GM21526 (cell line): ENCODE data around the gene SYTL2.
"Not testable (repeated sequence)": the region's sequence is repeated elsewhere in the genome, so short reads cannot be mapped to it uniquely, and the experiment has no call there.

ENCODE experiments used
- ATAC-seq: cut with Tn5 transposase; IDR thresholded peaks from one replicate; pipeline ENCODE4 v1.9.1; 2021; ENCODE audit warnings: moderate library complexity; ENCODE audit not compliant: unreplicated experiment, low FRiP score

The SYTL2 gene

DNA sequence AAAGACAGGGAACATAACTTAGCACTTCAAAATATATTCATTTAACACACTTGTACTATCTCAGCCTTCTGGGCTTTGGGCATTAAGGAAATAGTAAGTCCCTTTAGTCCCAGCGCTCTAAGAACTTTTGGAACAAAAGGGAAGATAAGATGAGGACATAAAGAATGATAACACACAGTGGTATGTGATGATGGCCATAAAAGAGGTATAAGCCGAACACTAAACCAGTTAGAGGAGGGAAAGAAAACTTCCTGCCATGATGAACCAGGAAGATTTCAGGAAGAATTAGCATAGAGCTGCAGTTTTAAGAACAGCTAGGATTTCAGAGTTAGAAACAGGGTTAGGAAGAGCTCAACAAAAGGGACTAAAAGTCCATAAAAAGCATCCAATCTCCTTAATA, 11.8 kb downstream of the SYTL2 start:
- ATAC-seq, result no peak

DNA sequence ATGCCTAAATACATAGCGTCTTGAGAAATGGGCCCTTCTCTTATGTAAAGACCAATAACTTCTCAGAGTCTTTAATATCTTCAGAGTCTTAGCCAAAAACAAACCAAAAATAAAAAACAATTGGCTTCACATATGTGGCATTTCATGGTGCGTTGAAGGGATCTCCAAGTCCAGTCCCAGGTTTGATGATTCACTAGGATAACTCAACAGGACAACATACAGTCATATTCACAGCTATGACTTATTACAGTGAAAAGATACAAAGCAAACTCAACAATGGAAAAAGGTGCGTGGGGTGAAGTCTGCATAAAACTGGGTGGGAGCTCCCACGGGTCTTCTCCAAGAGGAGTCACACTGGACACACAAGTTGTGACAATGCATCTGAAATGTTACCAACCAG, 12.6 kb downstream of the SYTL2 start:
- no peak for ATAC-seq

DNA sequence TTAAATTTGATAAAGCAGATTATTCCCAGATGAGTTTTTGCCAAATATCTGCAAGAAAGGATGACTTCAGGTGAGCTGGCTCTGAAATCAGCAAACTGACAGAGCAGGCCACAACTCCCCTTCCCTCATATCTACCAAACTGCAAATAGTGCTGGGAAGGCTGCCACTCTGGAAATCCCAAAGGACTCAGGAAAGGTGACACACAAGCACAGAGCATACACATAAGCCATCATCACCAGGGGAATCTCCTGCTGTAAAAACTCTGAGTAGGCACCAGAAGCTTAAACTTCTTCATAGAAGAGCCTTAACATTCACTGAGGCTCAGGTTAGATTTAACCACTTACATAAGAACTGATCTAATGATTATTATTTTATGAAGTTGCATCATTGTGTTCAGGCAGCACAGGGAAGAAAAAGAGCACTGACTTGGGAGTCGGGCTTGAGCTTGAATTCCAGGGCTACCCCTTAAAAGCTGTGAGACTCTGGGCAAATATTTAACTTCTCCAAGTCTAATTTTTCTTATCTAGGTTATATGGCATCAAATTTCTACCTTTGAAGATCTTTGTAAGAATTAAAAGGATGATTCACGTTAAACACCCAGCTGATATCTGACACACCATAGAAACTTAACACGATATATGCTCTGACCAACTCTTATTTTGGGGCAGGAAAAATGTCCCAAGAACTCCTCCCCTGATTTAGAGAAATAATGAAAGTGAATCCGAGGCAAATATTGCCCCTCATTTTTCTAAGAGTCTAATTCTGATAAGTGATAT, 15.0 kb downstream of the SYTL2 start:
- ATAC-seq, result no peak

DNA sequence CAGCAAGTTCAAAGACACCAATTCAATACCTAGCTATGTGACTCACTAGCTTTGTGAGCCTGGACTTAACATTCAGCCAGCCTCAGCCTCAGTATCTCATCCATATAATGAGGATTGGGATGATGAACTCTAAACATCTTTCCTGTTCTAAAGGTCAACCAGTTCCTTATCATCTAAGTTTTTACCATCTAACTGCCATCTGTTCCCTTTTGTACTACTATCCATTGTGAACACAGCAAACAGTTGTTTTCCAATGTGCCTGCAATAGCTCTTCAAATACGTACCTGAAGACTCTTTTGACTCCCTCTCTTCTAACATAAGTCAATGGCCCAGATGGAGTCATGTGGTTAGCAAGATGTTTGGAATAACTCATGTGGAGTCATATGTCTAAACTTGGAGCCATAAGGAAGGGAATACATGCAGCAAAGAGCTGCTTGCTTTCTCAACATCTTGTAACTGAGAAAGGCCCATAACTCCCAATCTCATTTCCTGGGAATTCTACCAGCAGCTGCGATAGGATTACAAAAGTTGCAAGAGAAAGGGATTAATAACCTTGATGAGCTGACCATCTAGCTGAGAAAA, 19.4 kb downstream of the SYTL2 start:
- ATAC-seq, result no peak

DNA sequence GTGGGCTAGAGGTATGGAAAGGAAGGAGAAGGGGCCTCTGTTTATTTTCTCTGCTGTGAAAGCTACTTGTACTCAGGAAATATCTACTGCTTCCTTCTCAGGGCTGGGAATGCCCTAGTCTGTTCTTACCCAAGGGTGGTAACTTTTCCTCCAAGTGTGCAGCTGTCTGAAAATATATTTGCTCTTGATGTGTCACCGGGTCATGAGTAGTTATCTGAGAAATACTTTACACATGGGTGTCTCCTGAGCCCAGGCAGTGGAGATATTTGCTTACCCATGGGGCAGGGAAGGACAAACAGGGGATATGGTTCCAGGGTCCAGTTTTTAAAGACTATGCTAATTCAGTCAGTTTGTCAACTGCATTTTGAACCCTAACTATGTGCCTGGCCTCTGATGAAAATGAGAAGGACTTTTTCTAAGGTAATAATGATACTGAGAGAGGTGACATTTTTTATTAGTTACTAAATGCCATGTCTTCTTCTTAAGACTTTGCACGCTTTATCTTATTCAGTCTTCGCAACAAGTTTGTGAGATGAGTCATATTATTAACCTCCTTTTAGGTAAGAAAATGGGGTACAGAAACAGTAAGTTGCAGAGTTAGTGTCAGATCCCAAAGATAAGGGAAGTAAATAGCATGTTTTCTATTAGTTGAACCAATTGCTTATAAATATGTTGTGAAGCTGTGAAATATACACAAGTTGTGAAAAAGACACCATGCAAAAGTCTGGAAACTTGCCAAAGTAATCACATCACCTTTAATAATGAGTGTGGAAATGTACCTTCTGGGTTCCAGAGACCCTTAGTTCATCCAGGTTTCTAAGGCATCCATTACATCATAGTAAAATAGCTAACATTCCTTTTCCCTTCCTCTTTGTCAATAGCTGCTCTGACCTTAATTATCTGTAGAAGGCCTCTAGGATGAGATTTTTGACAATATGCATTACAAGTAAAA, 22.9 kb downstream of the SYTL2 start:
- no peak for ATAC-seq

DNA sequence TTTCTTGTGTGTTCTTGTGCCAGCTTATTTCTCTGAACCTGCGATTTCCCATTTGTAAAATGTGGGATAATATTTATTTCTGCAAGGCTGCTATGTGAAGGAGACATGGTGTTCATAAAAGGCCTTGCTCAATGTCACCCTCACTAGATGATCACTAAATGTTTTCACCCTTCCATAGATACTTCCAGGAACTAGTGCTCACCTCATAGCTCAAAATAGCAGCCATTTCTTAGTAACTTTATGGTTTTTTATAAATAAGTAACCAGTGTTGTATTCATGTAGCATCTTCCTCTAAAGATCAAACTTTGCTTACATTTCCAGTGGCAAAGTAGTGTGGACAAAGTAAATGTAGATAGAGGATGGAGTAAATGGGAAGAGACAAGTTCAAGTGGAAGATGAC, 23.8 kb downstream of the SYTL2 start:
- no peak for ATAC-seq

DNA sequence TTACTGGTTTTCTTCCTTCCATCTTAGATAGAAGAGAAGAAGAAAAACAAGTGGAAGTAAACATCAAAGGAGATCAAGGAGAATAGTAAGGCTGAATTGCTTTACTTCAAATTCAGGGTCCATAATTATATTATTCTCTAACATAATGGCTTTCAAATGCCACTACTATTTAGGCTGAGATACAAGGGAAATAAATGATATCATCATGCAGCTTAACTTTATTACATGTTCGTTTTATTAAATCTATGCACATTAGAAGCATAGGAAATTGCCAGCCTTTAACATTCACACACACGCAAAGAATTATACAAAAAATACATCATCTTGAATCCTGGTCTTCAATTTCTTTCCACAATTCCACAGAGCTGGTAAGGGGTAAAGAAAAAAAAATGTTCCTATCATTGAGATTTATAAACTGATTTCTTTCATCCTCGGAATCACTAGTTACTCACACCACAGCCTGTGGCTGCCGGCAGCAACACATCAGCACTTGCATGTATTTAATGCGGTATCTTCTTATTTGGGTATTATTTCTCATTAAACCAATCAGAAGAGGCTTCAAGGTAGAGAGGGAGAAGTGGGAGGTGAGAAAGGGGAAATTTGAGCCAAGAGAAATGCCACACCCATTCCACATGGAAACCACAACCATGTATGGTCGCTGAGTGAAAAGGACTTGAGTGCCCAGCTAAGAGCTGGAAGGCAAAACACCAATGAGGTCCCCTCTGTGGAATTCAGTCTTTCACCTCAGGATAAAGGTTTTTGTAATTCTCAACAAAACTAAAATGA, 26.3 kb downstream of the SYTL2 start:
- ATAC-seq, result no peak

DNA sequence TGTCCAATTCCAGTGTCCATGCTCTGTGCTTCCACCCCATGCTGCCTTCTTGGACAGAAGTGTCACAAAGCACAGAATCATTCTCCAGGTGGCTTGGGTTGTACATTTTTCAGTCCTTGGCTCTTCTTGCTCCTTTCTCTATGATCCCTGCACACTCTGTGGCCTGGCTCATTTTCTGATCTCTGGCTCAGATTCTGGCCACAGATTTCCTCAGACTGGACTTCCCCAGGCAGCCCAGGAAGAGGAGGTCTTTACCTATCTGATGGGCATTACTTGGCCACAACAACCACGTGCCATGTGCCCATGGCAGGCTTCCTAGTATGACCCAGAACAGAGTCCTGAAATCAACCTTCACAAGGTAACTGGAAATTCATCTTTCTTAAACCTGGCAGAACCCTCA, 27.2 kb downstream of the SYTL2 start:
- no peak for ATAC-seq

DNA sequence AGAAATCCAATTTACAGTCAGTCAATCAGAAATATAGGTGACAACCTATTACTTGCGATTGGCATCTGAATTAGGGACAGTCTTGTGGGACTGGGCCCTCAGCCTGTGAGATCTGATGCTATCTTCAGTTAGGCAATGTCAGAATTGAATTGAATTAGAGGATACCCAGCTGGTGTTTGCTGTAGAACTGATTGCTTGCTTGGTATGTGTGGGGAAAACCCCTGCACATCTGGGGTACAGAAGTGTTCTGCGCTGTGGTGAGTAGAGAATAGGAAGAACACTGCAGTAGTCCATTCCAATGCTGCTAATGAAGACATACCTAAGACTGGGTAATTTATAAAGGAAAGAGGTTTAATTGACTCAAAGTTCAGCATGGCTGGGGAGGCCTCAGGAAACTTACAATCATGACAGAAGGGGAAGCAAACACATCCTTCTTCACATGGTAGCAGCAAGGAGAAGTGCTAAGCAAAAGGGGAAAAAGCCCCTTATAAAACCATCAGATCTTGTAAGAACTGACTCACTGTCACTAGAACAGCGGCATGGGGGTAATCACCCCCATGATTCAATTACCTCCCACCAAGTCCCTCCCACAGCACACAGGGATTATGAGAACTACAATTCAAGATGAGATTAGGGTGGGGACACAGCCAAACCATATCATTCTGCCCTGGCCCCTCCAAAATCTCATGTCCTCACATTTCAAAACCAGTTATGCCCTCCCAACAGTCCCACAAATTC, 30.0 kb downstream of the SYTL2 start:
- not testable (repeated sequence) for ATAC-seq

DNA sequence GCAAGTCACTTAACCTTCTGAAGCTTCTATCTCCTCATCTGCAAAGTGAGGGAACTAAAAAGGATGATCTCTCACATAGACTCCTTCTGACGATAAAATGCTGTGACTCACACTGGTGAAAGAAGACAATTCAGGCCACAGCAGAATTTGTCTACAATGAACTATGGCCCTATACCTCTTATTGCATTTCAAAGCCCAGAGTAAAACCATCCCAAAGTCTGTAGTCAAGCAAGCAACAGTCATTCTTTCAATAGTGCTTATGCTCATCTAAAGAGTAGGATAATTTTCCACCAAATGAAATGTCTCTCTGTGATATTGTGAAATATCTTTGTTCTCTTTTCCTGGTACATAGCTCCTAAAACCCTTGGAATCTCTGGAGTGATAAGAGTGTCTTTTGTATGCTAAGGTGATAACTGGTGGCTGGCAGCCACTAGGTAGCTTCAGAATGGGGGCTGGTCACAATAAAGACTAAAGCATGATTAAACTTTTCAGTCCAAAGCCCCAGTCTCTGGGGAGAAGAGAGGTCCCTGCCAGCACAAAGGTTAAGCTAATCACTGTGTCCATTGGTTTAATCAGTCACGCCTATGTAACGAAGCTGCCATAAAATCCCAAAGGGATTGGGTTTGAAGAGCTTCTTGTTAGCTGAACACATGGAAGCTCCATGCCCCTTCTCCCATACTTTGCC, 30.8 kb downstream of the SYTL2 start:
- ATAC-seq, result no peak

DNA sequence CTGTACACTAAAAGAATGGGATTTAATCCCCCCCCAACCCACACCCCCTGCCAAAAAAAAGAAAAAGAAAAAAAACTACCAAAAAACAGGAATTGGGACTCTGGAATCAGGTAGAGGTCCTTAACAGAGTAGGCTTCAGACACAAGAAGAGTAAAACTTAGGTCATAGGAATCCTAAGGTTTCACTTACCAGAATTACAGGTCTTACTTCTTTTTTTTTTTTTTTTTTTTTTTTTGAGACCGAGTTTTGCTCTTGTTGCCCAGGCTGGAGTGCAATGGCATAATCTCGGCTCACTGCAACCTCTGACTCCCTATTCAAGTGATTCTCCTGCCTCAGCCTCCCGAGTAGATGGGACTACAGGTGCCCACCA, 33.4 kb downstream of the SYTL2 start:
- ATAC-seq, result not testable (repeated sequence)

DNA sequence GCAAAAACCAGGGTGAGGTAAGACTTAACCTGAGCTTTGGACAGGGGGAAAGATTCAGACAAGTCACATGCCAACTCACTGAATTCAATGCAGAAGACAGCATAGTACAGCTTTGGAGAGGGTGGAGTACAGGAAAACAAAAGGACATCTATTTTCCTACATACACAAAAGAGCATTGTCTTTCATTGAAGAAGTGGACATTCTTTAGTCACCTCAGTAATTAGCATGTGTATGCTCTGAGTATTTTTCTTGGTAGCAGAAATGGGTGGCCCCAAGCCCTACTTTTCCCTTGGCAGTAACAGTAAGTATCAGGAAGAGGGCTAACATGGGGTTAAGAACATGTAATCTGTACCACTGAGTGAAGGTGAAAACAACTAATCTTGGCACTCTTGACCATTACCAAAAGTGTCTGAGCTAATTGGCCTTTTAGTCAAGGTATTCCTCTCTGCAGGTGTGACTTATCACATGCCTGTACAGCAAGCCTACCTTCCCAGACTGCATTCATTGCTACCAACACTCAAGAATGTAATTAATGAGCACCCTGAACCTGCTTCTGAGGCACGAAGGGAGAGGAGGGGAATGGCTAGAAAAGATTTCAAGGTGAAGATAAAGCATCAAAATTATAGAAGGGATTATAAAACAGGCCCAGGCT, 33.9 kb downstream of the SYTL2 start:
- ATAC-seq, result no peak

DNA sequence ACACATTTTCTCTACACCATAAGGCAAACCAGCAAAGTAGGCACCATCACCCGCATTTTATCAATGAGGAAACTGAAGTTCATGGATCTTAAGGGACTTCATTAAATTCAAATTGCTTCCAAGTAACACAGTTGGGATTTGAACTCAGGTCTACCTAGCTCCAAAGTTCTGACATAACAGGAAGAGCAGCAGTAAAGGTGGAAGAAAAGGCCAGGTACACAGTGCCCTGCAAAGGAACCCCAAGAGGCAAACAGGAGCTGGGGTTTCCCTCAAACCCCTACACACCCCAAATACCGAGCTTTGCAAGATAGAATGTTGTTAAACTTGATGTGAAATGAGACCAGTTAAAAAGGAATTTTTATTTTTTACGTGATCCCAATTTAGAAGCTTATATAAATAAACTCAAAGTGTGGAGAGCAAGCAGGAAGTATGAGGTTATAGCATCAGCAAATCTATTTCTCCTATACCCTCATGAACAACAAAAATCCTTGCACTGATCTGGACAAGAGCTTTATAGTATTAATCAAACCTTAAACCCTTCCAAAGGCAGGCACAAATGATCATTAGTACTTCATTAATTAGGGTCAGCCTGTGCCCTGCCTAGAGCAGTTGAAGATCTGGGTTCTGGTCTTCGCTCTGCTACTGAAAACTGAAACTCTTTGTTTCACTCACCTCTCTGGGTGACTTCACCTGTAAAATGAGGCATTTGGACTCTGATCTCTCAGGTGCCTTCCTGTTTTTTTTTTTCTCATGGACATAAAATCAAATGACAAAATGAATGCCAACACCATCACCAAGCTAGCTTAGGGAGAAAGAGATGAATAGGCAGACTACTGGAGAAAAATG, 36.5 kb downstream of the SYTL2 start:
- no peak for ATAC-seq

DNA sequence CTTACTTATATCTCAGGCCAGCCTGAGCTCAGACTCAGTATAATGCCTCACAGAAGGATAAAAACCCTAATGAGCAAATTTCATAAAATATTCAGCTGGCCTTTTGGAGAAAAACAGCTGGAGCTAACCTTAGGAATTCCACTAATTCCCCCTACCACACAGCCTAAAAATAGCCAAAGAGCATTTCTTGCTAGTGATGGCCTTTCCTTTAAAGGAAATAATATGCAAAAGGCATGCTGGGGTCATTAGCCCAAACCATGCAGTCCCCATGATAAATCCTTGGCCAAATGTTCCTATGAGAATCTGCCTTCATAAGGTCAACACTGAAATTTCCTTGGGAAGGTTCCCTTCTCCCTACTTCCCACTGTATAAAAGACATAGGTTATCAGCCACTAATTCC, 38.2 kb downstream of the SYTL2 start:
- ATAC-seq, result no peak

DNA sequence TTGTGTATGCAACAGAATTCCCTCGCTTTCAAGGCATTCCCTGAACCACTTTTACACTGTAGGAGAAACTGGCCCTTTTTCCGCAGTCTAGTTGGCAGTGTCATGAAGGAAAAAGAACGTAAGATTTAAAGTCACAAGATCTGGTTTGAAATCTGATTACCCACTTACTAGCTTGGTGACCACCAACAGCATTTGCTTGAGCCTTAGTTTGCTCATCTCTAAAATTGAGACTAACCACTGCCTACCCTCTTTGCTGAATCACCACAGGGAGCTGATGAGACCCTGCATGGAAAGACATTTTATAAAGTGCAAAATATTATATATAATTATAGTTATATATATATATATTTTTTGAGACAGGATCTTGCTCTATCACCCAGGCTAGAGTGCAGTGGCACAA, 39.4 kb downstream of the SYTL2 start:
- ATAC-seq, result no peak

DNA sequence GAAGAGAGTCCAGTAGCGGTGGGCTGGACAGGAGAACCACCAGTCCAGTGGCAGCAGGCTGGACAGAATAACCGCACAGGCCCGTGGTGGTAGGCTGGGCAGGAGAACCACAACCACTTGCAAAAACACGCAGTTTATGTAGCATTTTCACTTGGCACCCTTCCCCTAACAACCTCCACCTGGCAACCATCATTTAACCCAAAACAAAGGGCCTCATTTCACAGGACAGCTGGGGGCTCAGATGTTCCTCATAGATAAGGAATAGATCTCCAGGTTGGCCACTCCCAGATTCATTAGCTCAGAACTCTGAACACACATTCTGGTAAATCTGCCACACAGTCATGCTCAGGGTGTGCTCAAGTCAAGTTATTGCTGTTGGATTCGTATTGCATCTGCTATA, 41.2 kb downstream of the SYTL2 start:
- no peak for ATAC-seq

DNA sequence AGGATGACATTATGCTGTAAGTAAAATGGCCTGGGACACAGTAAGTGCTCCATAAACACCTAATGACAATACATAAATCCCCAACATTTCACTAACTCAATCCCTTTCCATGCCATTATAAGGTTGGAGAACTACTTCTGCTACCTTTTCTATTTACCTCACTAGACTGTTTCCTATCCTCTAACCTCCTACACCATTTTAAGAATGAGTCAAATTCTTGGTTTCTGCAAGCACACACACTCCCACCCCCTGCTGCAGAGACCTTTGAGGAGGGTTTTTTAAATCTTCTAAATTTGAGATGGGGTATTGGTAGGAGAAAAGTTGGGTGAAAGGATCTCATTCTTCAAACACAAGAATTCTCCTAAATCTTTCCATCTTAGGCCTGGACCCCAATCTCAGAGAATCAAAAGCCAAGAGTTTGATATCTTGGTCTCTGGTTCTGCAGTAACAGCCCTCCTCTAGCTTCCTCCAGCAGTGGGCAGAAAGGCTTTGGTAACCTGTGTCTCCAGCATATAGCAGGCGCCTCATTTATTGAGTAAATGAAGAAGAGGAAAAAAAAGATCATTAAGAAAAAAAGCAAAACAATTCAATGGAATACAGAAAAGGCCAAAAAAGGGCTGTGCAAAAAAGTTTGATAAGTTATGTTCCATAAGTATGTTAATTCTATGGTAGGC, 42.3 kb downstream of the SYTL2 start:
- ATAC-seq, result no peak
